Measurements from ENCODE around the gene FCHO2. TPM values are rescaled to one million over a fixed set of nuclear protein-coding genes. Genes with fewer than 3 reads are reported as not detected.

FCHO2 gene
- total RNA-seq, 1 experiment from 2014 or later = 14.9 TPM

DNA sequence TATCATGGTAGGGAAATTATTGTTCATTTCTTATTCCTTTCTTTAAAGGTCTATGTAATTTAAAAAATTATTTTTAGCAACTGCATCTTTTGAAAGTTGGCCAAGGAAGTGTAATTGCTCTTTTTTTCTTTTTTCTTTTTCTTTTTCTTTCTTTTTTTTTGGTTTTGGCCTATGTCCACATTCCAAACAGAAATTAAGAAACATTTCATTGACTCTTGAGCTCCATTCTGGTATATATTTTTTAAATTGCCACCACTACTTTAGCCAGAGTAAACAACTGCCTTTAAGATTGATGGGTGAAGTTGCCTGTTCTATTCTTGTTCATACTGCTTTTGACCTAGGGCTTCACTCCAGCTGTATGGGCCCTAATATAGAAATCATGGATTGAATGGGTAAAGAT, 88.7 kb downstream of the FCHO2 start:
- H3K9me3 Mint-ChIP-seq = peaks cover 9% of the 10 kb centered on the region
- ATAC-seq (no peak), DNase-seq (ENCODE audit: low spot score) (no peak)
- H3K4me3 Mint-ChIP-seq = no peak overlapping the region
- H3K27ac Mint-ChIP-seq = no peak overlapping the region
- H3K4me1 Mint-ChIP-seq = peaks cover 5% of the 10 kb centered on the region; the same call in 1 of the 2 replicates
- no peak for TF ChIP-seq ZNF396 (CRISPR knock-in tag; IDR thresholded peaks at IDR 0.05; ENCODE audit: borderline replicate concordance)
- ChIA-PET CTCF (no interaction called here), POLR2A (no interaction called here)
- no peaks in the 10 kb centered on the region; the same call in 1 of the 2 replicates for H3K36me3 Mint-ChIP-seq
- no peaks in the 10 kb centered on the region for H3K27me3 Mint-ChIP-seq (ENCODE audit: low read depth)

DNA sequence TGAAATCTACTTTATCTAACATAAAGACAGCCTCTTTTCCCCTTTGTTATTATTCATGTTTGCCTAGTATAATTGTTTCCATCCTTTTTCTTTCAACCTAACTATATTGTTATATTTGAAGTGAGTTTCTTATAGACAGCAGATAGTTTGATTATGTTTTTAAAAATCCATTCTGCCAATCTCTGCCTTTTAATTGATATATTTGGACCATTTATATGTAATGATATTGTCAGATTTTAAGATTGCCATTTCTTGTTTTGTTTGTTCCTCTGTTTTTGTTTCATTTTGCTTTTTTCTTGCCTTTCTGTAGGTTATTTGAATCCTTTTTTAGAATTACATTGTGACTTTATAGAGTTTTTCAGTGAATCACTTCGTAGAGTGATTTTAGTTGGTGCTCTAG, 89.8 kb downstream of the FCHO2 start:
- CTCF ChIA-PET = no interaction called here
- Mint-ChIP-seq H3K4me1 (no peaks in the 10 kb centered on the region), H3K4me3 (no peak overlapping the region), H3K27ac (no peak overlapping the region), H3K27me3 (ENCODE audit: low read depth) (no peaks in the 10 kb centered on the region), H3K9me3 (peaks cover 9% of the 10 kb centered on the region), H3K36me3 (no peaks in the 10 kb centered on the region; the same call in 1 of the 2 replicates)
- DNase-seq (ENCODE audit: low spot score) = no peak
- POLR2A ChIA-PET = no interaction called here
- TF ChIP-seq ETV6 (CRISPR knock-in tag; IDR thresholded peaks at IDR 0.05) = no peak
- no peak for TF ChIP-seq TCF7 (CRISPR knock-in tag; IDR thresholded peaks at IDR 0.05; ENCODE audit: low read depth)
- TF ChIP-seq ATF6 (CRISPR knock-in tag; IDR thresholded peaks at IDR 0.05) = no peak
- TF ChIP-seq, protein P1, sequence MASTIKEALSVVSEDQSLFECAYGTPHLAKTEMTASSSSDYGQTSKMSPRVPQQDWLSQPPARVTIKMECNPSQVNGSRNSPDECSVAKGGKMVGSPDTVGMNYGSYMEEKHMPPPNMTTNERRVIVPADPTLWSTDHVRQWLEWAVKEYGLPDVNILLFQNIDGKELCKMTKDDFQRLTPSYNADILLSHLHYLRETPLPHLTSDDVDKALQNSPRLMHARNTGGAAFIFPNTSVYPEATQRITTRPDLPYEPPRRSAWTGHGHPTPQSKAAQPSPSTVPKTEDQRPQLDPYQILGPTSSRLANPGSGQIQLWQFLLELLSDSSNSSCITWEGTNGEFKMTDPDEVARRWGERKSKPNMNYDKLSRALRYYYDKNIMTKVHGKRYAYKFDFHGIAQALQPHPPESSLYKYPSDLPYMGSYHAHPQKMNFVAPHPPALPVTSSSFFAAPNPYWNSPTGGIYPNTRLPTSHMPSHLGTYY (CRISPR knock-in tag; IDR thresholded peaks at IDR 0.05) = no peak
- TF ChIP-seq NR1H2 (CRISPR knock-in tag; IDR thresholded peaks at IDR 0.05) = no peak
- TF ChIP-seq, protein P2, sequence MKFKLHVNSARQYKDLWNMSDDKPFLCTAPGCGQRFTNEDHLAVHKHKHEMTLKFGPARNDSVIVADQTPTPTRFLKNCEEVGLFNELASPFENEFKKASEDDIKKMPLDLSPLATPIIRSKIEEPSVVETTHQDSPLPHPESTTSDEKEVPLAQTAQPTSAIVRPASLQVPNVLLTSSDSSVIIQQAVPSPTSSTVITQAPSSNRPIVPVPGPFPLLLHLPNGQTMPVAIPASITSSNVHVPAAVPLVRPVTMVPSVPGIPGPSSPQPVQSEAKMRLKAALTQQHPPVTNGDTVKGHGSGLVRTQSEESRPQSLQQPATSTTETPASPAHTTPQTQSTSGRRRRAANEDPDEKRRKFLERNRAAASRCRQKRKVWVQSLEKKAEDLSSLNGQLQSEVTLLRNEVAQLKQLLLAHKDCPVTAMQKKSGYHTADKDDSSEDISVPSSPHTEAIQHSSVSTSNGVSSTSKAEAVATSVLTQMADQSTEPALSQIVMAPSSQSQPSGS (CRISPR knock-in tag; IDR thresholded peaks at IDR 0.05; ENCODE audit: borderline replicate concordance, low read depth) = no peak
- TF ChIP-seq, protein P3, sequence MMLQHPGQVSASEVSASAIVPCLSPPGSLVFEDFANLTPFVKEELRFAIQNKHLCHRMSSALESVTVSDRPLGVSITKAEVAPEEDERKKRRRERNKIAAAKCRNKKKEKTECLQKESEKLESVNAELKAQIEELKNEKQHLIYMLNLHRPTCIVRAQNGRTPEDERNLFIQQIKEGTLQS (CRISPR knock-in tag; conservative IDR thresholded peaks at IDR 0.05) = no peak
- TF ChIP-seq, protein P4, sequence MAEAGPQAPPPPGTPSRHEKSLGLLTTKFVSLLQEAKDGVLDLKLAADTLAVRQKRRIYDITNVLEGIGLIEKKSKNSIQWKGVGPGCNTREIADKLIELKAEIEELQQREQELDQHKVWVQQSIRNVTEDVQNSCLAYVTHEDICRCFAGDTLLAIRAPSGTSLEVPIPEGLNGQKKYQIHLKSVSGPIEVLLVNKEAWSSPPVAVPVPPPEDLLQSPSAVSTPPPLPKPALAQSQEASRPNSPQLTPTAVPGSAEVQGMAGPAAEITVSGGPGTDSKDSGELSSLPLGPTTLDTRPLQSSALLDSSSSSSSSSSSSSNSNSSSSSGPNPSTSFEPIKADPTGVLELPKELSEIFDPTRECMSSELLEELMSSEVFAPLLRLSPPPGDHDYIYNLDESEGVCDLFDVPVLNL (CRISPR knock-in tag; IDR thresholded peaks at IDR 0.05; ENCODE audit: borderline replicate concordance, low read depth) = no peak
- TF ChIP-seq, protein P5, sequence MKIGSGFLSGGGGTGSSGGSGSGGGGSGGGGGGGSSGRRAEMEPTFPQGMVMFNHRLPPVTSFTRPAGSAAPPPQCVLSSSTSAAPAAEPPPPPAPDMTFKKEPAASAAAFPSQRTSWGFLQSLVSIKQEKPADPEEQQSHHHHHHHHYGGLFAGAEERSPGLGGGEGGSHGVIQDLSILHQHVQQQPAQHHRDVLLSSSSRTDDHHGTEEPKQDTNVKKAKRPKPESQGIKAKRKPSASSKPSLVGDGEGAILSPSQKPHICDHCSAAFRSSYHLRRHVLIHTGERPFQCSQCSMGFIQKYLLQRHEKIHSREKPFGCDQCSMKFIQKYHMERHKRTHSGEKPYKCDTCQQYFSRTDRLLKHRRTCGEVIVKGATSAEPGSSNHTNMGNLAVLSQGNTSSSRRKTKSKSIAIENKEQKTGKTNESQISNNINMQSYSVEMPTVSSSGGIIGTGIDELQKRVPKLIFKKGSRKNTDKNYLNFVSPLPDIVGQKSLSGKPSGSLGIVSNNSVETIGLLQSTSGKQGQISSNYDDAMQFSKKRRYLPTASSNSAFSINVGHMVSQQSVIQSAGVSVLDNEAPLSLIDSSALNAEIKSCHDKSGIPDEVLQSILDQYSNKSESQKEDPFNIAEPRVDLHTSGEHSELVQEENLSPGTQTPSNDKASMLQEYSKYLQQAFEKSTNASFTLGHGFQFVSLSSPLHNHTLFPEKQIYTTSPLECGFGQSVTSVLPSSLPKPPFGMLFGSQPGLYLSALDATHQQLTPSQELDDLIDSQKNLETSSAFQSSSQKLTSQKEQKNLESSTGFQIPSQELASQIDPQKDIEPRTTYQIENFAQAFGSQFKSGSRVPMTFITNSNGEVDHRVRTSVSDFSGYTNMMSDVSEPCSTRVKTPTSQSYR (CRISPR knock-in tag; IDR thresholded peaks at IDR 0.05) = no peak
- TF ChIP-seq CBFB (CRISPR knock-in tag; IDR thresholded peaks at IDR 0.05; ENCODE audit: low read depth) = no peak
- TF ChIP-seq ZNF138 (CRISPR knock-in tag; conservative IDR thresholded peaks at IDR 0.05) = no peak
- TF ChIP-seq GRHL2 (CRISPR knock-in tag; IDR thresholded peaks at IDR 0.05; ENCODE audit: insufficient replicate concordance, severe bottlenecking) = no peak
- TF ChIP-seq HMGA2 (CRISPR knock-in tag; IDR thresholded peaks at IDR 0.05) = no peak
- TF ChIP-seq CTCF (IDR thresholded peaks at IDR 0.05) = no peak
- no peak for ATAC-seq
